Stimulated activated naive CD8-positive, alpha-beta T cell treated with anti-CD3 and anti-CD28 coated beads, Interleukin-15, amount 100 ng/mL, for 72 hours (primary cell): ENCODE results near the gene WNT6.
A peak's percentile ranks its signal among the peaks of the same experiment; 100 is the strongest.

Experiments
- ATAC-seq: fragments of 150-1000 bp; cut with Tn5 transposase; 2 replicates; pipeline ENCODE4 v1.10.0; 2021; ENCODE audit warnings: mild to moderate bottlenecking, moderate library complexity
- DNase-seq, 2 donors: peaks; one replicate each; pipeline ENCODE4 v3.0.0; 2021 to 2022
- H3K27ac Mint-ChIP-seq, 2 donors: one replicate each; pipeline ENCODE4 v1.8.0; 2022; ENCODE audit warnings: mild to moderate bottlenecking in 2 of 2, mixed read lengths in 2 of 2, moderate library complexity in 2 of 2
- H3K27me3 Mint-ChIP-seq: one replicate; pipeline ENCODE4 v1.8.0; 2022; ENCODE audit warnings: mixed read lengths
- H3K4me1 Mint-ChIP-seq: one replicate; pipeline ENCODE4 v1.8.0; 2022; ENCODE audit warnings: mild to moderate bottlenecking, mixed read lengths
- H3K4me3 Mint-ChIP-seq, 2 donors: one replicate each; pipeline ENCODE4 v1.8.0; 2022; ENCODE audit warnings: mild to moderate bottlenecking in 2 of 2, mixed read lengths in 2 of 2, moderate library complexity in 1 of 2
- H3K9me3 Mint-ChIP-seq, 2 donors: one replicate each; pipeline ENCODE4 v1.8.0; 2022; ENCODE audit warnings: mixed read lengths in 2 of 2

The WNT6 gene

DNA sequence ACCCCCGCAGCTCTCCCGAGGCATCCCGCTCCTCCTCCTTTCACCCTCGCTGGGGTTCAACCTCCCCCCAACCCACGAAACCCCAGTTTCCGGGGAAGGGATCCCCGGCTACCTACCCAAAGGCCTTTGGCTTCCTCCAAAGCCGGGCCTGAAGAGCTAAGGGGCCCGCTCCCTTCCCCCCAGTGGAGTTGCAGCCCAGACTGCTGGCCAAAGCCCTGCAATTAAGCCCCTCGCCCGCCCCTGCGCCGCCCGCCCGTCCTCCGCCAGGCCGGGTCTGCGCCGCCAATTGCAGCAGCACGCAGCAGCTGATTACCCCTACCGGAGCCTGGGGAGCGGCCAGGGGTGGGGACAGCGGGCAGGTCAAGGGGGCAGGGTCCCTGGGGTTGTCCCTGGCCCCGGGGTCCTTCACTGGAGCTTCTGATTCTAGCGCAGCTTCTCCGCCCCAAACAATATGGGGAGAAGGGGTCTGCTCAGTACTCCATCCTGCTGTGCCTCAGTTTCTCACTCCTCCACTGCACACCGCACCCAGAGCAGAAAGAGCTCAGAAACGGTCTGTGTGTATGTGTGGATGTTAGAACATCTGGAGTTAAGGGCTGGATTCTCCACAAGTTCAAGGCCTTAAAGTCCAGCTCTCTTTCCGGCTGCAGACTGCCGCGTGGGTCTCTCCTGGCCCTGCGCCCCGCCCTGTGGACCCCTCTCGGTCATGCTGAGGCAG lies 37.9 kb downstream of the WNT6 start:
- no peaks in the 10 kb centered on the region for H3K9me3 Mint-ChIP-seq
- peaks cover 58% of the 10 kb centered on the region for H3K4me1 Mint-ChIP-seq
- H3K4me3 Mint-ChIP-seq, result peak overlapping the region; percentile 68 to 70
- DNase-seq, result peak; percentile 60 to 70
- peaks cover 39% of the 10 kb centered on the region for H3K27me3 Mint-ChIP-seq
- peak overlapping the region in 1 of 2 donors; percentile 45 for H3K27ac Mint-ChIP-seq
- ATAC-seq, result peak; percentile 19

DNA sequence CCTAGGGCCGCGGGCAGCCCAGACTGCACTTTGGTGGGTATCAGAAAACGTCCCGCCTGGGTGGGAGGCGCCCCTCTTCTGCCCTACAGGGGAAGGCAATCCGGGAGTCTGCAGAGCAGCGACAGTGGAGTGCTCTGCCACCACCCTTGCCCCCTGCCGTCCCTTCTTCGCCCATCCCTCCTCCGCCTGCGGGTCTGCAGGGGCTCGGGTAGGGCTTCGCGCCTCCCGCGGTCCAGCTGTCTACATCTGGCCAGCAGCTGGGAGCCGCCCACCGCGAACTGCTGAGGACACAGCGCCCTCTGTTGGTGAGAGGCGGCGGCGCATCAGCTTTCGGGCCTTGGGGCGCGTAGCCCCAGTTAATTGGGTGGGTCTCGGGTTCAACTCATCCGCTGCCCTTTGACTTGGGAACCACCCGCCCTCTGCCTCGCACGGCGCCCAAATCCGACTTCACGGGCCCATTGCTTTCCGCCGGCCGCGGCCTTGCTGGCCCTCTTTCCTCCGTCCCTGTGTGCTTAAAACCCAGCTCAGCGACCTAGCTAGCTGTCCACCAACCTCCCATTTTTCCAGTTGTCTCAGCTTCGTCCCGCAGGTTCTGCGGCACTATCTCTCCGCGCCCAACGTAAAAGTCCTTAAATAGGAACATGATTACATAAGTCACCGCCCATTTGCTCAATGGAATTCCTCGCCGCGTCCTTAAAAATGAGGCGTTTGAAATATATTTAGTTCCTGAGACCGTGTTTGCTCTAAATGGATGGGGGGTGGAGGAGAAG lies 38.7 kb downstream of the WNT6 start:
- DNase-seq, result peak; percentile 85 to 91
- Mint-ChIP-seq H3K4me3 (peak overlapping the region; percentile 54 to 70), H3K9me3 (no peaks in the 10 kb centered on the region), H3K27ac (peak overlapping the region; percentile 45 to 63), H3K27me3 (peaks cover 42% of the 10 kb centered on the region), H3K4me1 (peaks cover 53% of the 10 kb centered on the region)
- ATAC-seq, result peak; percentile 28

DNA sequence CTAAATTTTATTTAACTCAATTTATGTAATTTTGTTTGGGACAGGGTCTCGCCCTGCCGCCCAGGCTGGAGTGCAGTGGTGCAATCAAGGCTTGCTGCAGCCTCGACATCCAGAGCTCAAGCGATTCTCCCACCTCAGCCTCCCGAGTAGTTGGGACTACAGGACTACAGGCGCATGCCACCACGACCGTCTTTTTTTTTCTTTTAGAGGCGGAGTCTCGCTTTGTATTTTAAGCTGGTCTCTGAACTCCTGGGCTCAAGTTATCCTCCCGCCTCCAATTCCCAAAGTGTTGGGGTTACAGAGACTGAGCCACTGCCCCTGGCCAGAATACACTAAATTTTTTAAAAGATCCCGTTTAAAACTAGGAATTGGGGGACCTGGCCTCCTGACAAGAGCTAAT lies 39.5 kb downstream of the WNT6 start:
- Mint-ChIP-seq H3K9me3 (no peaks in the 10 kb centered on the region), H3K27ac (no peak overlapping the region), H3K4me3 (no peak overlapping the region), H3K4me1 (peaks cover 45% of the 10 kb centered on the region), H3K27me3 (peaks cover 47% of the 10 kb centered on the region)
- ATAC-seq, result no peak
- no peak for DNase-seq

DNA sequence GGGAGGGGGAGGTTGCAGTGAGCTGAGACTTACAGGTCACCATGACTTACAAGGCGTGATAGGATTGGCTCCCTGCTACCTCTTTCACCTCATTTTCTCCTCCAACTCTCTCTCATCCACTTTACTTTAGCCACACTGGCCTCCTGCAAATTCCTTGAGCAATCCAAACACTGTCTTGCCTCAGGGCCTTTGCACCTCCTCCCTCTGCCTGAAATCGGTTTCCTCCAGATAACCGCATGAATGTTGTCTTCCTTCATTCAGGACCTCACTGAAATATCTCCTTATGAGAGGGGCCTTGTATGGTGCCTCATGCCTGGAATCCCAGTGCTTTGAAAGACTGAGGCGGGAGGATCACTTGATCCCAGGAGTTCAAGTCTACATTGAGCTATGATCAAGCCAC lies 42.8 kb downstream of the WNT6 start:
- H3K4me1 Mint-ChIP-seq, result peaks cover 14% of the 10 kb centered on the region
- H3K9me3 Mint-ChIP-seq, result no peaks in the 10 kb centered on the region
- ATAC-seq (no peak), DNase-seq (no peak)
- H3K27me3 Mint-ChIP-seq, result peaks cover 62% of the 10 kb centered on the region
- H3K4me3 Mint-ChIP-seq, result no peak overlapping the region
- H3K27ac Mint-ChIP-seq, result no peak overlapping the region

DNA sequence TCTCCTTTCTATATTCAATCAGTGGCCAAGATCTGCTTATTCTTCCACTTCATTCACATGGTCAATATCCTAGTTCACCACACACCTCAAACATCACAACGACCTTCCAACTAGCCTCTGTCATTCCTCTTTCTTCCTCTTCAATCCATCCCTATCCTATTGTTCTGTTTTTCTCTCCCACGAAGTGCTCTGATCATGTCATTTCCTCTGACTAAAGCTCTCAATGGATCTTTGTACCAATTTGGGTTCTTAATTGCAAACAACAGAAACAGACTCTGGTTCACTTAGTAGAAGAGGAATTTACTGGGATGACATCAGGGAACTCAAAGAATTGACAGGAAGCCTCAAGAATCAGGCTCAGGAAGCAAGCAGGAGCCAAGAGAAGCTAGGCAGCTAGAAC lies 44.6 kb downstream of the WNT6 start:
- Mint-ChIP-seq H3K27me3 (peaks cover 48% of the 10 kb centered on the region), H3K4me3 (no peak overlapping the region), H3K9me3 (no peaks in the 10 kb centered on the region), H3K4me1 (peaks cover 7% of the 10 kb centered on the region), H3K27ac (no peak overlapping the region)
- no peak for ATAC-seq
- DNase-seq, result no peak

DNA sequence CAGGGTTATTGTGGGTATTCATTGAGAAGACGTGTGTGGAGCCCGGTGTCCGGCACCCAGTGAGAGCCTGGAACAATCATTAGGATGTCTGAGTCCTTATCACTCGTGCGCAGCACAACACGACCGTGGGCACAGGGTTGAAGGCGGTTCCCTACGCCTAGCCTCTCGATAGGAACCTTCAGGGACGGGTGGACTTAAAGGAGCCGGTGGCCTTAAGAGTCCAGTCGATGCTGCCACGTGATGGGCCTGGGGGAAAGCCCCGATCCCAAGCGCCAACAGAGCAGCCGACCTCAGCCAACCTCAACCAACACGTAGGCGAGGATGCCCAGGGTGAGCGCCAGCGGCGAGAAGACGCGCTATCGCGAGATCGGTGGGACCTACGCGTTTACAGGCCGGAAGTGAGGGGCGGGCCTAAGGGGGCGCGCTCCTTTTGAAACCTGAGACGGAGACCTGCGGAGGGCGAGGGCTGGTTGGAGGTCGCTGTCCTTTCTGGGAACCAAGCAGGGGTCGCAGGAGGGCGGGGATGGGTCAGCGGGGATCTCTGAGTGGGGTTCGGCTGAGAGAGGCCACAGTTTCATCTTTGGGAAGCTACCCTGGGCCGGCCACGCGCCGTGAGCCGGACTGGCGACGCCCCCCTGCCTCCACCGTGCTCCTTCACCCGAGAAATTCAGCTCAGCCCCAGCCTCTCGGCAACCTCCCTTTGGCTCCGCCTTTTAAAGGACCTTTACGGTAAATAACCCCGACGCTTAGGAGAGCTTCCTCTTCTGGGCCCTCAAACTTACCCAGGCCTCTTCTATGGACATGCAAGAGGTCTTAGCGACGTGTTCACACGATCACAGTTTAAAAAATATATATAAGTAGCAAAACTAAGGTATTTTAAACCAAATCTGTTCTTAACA lies 49.4 kb downstream of the WNT6 start:
- peaks cover 25% of the 10 kb centered on the region for H3K27me3 Mint-ChIP-seq
- DNase-seq (peak; percentile 94 to 95), ATAC-seq (peak; percentile 99)
- no peaks in the 10 kb centered on the region for H3K9me3 Mint-ChIP-seq
- peaks cover 20% of the 10 kb centered on the region for H3K4me1 Mint-ChIP-seq
- peak overlapping the region; percentile 84 to 85 for H3K4me3 Mint-ChIP-seq
- peak overlapping the region; percentile 85 to 95 for H3K27ac Mint-ChIP-seq

DNA sequence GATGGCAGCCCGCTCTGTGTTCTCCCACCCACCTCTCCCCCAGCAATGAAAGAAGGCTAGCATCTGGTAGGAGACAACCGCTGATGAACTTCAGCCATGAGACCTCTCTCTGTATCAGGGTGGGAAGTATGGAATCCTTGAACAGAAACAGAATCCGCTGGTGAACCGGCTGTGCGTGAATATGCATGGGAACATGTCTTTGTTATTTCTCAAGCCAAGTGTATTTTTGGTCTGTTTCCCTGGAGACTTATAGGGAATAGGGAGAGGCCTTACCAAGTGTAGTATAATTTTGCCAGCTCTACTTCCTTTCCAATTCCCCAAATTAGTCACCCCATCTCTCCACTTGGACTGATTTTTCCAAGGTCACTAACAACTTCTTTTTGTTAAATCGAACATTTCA lies 51.1 kb downstream of the WNT6 start:
- peaks cover 34% of the 10 kb centered on the region for H3K27me3 Mint-ChIP-seq
- peak overlapping the region in 1 of 2 donors; percentile 13 for H3K4me3 Mint-ChIP-seq
- peaks cover 20% of the 10 kb centered on the region for H3K4me1 Mint-ChIP-seq
- ATAC-seq, result no peak
- no peak for DNase-seq
- no peaks in the 10 kb centered on the region for H3K9me3 Mint-ChIP-seq
- H3K27ac Mint-ChIP-seq, result no peak overlapping the region

DNA sequence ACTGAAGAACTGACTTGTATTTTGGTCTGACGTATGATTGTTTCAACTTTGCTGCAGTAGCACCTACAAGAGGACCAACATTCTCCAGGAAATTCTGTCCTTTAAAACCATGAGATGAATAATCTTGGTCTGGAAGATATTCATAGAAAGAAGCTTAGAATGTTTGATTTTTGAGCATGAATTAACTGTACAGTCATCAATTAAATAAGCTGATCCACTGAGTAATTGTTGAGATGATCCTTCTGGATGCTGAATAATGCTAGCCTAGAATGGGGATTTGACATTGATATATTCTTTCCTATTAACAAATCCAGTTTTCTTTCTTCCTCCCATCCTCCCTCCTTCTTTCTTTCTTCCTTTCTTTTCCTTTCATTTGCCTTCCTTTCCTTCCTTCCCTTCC lies 60.9 kb downstream of the WNT6 start:
- ATAC-seq (no peak), DNase-seq (no peak)
- H3K9me3 Mint-ChIP-seq, result peaks cover 7 to 11% of the 10 kb centered on the region in 2 donors
- H3K4me1 Mint-ChIP-seq, result no peaks in the 10 kb centered on the region
- H3K4me3 Mint-ChIP-seq, result no peak overlapping the region
- H3K27ac Mint-ChIP-seq, result no peak overlapping the region
- H3K27me3 Mint-ChIP-seq, result peaks cover 76% of the 10 kb centered on the region
